ENCODE results near the gene JAK1.
"Not testable (repeated sequence)": the region's sequence is repeated elsewhere in the genome, so short reads cannot be mapped to it uniquely, and the experiment has no call there.

The JAK1 gene

DNA sequence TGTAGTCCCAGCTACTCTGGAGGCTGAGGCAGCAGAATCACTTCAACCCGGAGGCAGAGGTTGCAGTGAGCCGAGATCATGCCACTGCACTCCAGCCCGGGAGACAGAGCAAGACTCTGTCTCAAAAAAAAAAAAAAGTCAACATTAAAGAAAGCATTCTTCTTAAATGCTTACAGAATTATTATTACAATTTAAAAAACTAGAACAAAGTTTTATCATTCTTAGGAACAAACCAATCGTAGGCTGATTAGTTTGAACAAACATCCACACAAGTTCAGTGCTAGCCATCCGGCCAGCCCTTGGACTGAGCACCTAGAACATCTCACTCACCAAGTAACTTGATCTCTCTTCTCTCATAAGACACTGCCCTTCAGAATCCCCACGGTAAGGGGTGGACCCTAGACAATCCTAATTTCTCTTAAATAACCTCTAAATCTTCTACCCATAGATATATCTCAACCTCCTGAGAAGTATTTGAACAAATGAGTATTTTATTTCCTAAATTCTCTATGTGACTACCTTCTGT is 16.0 kb downstream of the JAK1 start:
- in situ Hi-C loops (cut with HindIII; ENCODE audit: low sequenced_read_pairs), result no loop called here

DNA sequence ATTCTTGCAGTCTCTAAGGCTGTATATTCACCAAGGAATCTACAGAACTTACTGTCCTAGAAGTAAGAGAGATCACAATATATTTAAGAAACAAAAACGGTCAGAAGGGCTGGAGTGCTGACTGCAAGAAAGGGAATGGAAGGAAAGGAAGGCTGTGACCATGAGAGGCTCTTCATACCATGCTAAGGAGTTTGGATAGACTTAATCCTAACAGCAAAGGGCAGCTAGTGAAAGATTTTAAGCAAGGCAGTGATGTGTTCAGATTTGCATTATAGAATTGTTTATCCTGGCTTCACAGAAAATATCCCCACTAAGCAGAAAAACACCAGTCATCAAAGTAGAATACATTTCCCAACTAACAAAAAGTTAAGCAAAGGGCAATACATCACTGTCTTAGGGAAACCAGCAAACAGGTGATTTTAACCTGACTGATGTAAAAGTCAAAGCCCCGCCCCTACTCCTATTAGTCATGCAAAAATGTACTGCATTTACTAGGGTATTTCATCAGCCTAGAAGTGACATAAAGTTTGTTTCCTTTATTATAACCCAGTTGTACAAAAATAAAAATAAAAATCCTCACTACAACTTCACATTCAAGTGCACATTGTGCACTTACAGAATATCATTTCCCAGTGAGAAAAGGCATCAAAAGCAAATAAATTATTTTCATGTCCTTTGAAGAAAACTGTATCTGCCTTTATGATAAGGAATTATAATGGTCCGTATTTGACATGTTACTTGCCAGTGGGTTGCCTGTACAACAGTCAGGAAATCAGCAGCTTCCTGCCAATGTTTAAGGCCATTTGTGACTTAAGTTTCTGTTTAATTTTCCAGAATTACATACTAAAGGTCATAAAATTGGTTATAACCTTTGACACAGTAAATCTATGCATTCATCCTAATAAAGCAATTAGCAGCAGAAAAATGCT is 17.2 kb downstream of the JAK1 start:
- in situ Hi-C loops (cut with HindIII; ENCODE audit: low sequenced_read_pairs), result no loop called here

DNA sequence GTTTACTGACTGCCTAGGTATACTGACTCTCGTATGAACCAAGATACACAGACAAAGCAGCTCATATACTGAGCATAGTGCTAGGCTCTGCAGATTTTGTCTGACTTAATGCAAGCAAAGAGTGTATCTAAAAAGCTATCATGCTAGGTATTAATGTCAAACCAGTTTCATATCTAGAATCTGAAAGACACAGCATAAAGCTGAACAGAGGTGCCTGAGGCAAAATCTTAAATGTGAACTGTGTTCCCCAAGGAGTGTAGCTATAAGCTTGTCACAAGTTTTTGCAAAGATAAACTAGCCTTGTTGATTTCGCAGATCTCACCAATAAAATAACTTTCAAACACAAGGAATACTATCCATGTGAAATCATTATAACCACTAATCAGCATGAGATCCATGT is 18.1 kb downstream of the JAK1 start:
- in situ Hi-C loops (cut with HindIII; ENCODE audit: low sequenced_read_pairs), result no loop called here

DNA sequence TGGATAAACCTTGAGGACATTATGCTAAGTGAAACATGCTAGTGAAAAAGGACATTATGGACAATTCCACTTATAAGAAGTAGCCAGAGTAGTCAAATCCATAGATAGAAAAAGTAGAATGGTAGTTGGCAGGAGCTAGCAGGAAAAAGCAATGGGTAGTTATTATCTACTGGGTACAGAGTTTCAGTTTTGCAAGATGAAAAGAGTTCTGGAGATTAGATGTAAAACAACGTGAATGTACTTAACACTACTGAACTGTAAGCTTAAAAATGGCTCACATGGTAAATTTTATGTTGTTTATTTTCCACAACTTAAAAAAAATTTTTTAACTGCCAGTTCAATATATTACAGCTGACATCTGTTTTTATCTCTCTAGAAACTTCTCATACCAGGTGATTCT is 19.4 kb downstream of the JAK1 start:
- in situ Hi-C loops (cut with HindIII; ENCODE audit: low sequenced_read_pairs), result no loop called here

DNA sequence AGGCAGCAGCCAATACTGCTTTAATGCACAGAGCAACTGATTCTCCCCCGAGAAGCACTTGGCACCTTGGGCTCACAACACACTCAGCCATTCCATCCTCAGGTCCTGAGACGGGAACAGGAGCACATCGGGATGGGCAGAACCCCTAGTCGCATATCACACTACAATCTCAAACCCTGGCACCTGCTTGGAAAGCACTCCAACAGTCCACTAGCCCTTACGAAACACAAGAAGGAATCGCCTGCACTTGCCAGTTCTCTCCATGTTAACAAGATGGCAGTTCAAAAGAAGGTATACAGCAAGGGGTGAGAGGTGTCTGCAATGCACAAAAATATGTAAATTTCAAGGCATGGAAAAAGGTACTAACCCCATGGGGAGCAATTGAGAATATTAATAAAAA is 21.4 kb downstream of the JAK1 start:
- in situ Hi-C loops (cut with HindIII; ENCODE audit: low sequenced_read_pairs), result no loop called here

DNA sequence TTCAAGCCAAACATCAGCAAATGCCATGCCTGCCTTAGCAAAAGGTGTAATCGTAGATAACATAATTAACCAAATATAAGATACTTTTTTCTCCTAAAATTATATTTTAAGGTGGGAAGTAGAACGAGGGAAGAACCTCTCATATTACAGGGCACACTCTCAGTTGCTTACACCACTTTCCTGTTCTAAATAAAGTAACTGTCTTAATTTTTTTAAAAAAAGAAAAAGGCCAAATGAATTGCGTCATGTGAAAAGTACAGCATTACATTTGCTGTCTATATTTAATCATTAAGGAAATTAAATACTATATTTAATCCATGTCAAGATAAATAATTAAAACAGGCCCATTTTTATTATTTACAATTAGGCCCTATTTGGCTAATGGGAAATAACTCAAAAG is 23.7 kb downstream of the JAK1 start:
- in situ Hi-C loops (cut with HindIII; ENCODE audit: low sequenced_read_pairs), result no loop called here

DNA sequence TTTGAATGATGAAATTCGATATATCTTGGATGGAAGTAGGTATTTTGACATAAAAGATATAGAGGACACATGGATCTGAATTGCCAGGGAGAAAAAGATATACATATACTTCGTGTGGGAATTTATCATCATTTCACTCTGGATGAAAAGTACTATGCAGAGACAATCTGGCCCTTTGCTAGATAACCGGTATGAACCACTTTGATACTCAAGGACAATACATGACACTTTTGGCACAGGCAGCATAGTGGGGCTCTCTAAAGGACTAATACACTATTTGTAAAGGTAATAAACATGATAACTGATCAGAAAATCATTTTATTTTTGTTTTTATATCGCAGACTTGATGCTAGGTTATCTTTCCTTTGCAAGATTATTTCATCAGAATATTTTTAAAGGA is 24.2 kb downstream of the JAK1 start:
- in situ Hi-C loops (cut with HindIII; ENCODE audit: low sequenced_read_pairs), result no loop called here

DNA sequence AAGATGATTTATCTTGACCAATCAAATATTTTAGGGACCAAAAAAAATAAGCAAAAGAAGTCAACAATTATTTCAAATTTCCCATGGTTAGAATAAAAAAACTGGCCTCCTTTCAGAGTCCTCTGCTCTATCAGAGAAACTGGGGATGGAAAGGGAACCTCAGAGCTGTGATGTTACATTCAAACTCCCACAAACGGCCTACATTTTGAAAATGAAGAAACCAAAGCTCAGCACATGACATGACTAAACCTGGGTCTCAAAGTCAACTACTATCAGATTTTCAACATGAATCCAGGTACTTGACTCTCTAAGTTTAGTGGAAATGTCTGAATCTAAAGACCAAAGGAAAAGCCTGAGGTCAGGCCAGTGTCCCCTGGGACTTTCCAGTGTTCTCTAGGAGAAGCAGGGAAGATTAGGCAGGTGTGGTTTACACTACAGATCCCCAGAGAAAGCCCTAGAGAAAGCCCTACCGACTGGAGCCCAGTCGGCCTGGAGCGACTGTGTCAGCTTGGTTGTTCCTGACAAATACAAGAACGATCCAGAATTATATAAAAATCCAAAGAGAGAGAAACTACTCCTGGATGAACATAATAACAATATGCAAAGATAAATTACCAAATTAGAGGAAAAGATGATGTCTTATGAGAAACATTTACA is 24.8 kb downstream of the JAK1 start:
- in situ Hi-C loops (cut with HindIII; ENCODE audit: low sequenced_read_pairs), result no loop called here

DNA sequence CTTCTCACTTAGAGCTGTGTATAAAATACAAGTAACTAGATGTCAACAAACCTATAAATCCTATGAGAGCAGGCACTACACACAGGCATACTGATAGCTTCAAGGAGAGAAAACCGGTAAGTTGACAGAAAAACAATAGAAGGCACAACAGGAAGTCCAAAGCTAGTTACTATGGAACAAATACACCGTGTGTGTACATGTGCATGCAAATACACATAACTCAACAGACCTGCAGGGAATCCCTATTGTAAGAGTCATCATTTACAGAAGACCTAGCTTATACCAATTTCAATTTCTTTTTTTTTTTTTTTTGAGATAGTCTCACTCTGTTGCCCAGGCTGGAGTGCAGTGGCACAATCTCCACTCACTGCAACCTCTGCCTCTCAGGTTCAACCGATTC is 26.3 kb downstream of the JAK1 start:
- in situ Hi-C loops (cut with HindIII; ENCODE audit: low sequenced_read_pairs), result no loop called here

DNA sequence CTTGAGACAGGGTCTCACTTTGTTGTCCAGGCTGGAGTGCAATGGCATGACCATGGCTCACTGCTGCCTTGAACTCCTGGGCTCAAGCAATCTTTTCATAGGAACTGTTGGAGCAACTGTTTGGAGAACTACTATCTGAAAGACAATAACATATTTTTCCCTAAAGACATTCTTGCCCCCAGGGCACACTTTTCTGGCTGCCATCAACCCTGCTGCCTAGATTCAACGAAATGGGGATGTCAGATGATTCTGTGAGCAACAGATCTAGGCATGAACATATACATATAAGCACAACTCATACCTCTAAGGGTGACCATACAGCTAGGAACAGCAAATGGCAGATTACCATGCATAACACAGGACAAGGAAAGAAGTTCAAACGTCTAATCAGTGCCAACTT is 27.4 kb downstream of the JAK1 start:
- in situ Hi-C loops (cut with HindIII; ENCODE audit: low sequenced_read_pairs), result no loop called here

DNA sequence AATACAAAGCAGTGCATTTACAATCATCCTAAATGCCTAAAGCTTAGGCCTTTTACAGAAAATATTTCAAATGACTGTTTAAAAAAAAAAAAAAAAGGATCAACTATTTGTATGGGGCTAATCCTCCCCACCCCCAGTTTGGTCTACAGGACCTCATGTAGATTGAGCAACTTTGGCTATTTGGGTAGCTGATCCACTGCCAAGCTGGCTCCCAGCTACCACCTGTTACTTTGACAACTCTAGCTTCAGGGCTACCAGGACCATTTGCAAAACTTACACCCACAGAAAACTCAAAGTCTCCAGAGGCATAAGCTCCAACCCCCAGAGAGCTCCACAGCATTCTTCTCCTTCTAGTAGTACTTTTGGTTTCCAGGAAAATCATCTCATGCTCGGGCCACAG is 29.4 kb downstream of the JAK1 start:
- in situ Hi-C loops (cut with HindIII; ENCODE audit: low sequenced_read_pairs), result no loop called here

DNA sequence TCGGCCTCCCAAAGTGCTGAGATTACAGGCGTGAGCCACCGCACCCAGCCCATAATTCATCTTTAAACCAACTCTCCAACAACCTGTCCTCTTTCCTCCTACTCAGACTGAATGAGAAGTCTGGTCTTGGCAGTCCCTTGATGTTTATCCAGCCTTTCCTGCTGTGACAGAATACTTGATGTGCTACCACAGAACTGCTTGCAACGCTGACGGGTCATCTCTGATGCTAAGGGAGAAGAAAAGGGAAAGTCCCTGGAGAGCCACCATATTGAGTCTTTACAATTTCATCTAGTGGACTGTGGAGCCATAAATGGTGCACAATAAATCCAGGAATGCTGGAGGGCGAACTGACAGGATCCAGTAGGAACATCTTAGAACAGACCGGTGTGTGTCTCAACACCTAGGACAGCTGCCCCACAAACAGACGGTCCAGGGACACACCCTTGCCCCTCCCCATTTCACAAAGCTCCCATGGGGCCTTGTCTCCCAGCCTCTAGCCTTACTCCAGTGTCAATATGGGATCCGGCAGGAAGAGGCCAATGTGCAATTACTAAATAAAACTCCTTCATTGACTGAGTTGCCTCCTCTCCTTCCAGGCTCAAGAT is 30.7 kb downstream of the JAK1 start:
- in situ Hi-C loops (cut with HindIII; ENCODE audit: low sequenced_read_pairs), result no loop called here

DNA sequence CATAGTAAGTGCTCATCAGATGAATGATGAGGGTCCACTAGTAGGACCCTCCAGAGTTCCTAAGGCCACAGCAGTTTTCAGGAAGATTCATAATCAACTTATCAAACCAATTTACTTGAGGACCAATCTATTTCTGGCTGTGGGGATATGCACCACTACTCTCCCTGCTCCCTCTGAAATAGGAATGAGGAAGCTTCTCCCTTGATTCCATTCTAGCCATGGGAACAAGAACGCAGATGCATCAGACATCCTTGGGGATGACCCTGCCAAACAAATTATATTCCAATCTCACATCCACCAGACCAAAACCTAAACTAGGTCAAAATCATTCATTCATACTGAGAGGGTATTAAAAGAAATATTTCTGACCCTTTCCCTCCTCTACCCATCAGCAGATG is 31.5 kb downstream of the JAK1 start:
- in situ Hi-C loops (cut with HindIII; ENCODE audit: low sequenced_read_pairs), result no loop called here

DNA sequence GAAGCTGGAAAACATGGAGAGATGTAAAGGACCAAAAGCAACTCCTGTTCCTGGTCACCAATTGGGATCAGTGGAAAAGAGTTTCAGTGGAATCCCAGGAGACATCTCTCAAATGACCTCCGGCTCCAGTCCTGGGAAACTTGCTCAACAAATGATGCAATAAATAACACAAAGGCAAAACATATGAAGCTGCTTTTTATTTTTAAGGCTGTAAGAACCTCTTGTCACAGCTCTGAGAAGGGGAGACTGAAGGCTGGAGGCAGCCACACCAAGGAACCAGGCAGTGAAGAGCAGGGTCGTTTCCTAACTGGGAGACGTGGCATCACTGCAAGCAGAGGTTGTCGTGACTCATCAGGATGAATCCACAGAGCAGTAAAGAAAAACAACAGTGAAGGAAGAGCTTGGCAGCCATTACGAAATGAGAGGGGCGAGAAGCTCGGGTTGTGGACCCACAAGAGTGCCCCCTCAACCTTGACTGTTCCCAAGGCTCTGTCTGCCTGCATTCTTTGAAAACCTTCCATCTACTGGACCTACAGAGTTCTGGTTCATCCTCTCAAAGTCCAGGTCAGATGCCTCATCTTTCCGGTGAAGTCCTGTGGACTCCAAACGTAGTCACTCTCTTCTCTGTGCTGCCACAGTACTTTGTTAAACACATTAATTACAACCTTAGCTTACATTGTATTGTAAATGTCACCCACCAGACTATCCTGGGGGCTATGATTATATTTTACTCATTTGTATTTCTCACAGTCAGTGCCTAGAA is 32.1 kb downstream of the JAK1 start:
- in situ Hi-C loops (cut with HindIII; ENCODE audit: low sequenced_read_pairs), result no loop called here

DNA sequence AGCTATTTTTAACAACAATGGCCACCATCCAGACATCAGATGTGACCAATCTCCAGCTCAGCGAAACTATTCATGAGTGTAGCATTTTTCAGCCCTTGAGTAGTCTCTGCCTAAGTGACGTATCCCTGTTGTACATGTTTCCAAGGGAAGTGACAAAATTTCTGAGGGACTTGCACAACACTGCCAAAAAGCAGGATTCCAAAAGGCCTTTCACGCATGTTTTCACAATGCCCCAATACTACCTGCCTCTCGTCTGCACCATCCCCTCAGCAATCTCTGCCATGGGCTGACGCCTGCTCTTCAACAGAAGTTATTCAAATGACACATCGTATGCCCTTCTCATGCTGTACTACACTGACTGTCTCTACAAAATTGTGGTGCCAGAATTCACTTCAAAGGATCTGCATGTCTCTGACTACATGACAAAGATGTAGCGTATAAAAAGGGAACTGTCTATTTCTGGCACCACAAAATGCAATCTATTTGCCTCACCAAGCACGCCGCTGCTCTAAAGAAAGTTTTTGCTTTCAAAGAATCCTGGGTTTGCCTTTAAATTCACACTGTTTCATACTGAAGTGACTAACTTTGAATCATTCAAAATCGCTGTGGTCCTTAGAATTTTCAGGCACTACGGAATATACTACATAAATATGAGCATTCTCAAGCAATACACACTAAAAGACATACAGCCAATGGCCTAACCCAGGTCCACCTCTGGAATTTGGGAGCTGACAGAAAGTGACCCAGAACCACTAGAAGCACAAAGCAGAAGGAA is 32.9 kb downstream of the JAK1 start:
- in situ Hi-C loops (cut with HindIII; ENCODE audit: low sequenced_read_pairs), result no loop called here

DNA sequence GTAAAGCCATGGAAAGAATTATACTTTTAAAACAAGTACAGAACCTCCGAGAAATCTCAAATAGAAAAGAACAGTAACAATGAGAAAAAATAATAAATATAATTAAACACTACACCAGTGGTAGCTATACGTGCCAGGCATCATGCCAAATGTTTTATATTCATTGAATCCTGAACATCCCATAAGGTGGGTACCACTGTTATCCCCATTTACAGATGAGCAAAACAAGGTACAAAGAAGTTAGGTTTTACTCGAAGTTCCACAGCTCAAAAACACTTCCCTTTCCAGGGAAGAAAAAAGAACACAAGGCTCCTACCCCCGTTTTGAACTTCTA is 33.4 kb downstream of the JAK1 start:
- in situ Hi-C loops (cut with HindIII; ENCODE audit: low sequenced_read_pairs), result no loop called here

DNA sequence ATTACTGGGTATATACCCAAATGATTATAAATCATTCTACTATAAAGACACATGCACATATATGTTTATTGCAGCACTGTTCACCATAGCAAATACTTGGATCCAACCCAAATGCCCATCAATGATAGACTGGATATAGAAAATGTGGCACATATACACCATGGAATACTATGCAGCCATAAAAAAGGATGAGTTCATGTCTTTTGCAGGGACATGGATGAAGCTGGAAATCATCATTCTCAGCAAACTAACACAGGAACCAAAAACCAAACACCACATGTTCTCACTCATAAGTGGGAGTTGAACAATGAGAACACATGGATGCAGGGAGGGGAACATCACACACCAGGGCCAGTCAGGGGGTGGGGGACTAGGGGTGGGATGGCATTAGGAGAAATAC is 35.7 kb downstream of the JAK1 start:
- in situ Hi-C loops (cut with HindIII; ENCODE audit: low sequenced_read_pairs), result not testable (repeated sequence)

DNA sequence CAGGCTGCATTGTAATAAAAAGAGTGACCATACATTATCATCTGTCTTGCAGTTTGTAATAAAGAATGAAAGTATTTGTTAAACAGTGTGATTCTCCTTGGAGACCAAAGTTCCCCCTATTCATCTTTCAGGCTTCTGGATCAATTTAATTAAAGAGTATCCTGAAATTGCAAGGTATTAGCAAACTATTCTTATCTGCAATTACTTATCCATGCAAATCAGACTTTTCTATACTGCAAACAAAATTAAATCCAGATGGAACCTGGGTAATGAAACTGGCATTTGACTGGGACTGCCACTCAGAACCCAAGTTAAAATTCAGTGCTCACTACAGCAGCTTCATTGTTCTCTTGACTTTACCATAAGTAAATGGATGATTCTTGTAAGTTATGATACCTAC is 37.1 kb downstream of the JAK1 start:
- in situ Hi-C loops (cut with HindIII; ENCODE audit: low sequenced_read_pairs), result no loop called here

DNA sequence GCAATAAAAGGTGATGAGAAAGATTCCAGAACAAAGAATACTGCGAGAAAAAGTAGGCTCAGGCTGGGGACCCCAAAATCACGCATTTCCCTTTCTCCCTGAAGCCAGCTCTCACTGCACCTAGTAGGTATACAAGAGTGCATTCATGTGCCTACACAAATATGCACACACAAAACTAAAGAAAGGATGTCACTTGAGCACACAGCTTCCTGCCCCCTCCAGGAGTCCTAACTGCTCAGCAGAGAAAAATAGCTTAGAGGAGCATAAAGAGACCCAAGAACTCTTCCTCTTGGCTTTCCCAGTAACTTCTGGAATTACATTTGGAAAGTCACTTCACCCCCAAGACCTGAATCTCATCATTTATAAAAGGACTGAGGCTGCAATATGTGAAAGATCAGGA is 38.0 kb downstream of the JAK1 start:
- in situ Hi-C loops (cut with HindIII; ENCODE audit: low sequenced_read_pairs), result no loop called here

DNA sequence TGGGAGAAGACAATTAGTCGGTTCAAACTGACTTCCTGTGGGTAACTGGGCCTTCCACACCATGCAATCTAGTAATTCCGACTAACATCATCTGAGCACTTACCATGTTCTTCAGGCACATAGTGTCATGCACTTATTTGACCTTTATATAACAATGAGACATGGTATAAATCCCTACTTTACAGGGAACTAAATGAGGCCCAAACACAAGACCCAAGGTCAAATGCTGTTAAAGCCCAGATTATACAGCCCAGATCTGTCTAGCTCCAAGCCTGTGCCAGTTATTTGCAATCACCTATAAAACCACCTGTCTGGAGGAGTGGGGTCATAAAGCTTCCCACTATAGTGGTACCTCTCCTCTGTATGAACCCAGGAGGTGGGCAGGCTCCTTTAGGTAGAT is 40.8 kb downstream of the JAK1 start:
- in situ Hi-C loops (cut with HindIII; ENCODE audit: low sequenced_read_pairs), result no loop called here

All from DLD1 (cell line).